ENCODE results near the gene APBA2. TPM values are rescaled to one million over a fixed set of nuclear protein-coding genes. Genes with fewer than 3 reads are reported as not detected.

The APBA2 gene
- total RNA-seq, 4 donors from 2014 or later: 5.4 to 15.3 (median 10.4) TPM

DNA sequence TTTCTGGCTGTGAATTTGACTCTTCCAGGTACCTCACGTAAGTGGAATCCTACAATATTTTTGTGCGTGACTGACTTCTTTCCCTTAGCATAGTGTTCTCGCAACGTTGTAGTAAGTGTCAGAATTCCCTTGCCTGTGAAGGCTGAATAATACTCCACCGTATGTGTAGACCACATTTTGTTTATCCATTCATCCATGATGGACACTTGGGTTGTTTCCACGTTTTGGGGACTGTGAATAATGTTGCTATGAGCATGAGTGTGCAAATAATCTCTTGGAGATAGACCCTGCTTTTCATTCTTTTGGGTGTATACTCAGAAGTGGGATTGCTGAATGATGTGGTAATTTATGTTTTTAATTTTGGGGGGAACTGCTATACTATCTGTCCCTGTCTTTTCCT lies 82.2 kb downstream of the APBA2 start:
- Histone ChIP-seq H3K4me1 (no peaks in the 10 kb centered on the region), H3K9me3 (no peaks in the 10 kb centered on the region), H3K27me3 (peaks cover 0 to 5% (median 0%) of the 10 kb centered on the region in 4 donors), H3K4me3 (no peak overlapping the region), H3K27ac (replicated peaks in 1 of 4) (no peak overlapping the region), H3K36me3 (no peaks in the 10 kb centered on the region)
- WGBS: 81% methylated on average over 6 of the region's 6 CpGs
- intact Hi-C loops (cut with DNase I): no loop called here
- DNase-seq (ENCODE audit: extremely low spot score): peak; percentile 21
- TF ChIP-seq, protein P1, sequence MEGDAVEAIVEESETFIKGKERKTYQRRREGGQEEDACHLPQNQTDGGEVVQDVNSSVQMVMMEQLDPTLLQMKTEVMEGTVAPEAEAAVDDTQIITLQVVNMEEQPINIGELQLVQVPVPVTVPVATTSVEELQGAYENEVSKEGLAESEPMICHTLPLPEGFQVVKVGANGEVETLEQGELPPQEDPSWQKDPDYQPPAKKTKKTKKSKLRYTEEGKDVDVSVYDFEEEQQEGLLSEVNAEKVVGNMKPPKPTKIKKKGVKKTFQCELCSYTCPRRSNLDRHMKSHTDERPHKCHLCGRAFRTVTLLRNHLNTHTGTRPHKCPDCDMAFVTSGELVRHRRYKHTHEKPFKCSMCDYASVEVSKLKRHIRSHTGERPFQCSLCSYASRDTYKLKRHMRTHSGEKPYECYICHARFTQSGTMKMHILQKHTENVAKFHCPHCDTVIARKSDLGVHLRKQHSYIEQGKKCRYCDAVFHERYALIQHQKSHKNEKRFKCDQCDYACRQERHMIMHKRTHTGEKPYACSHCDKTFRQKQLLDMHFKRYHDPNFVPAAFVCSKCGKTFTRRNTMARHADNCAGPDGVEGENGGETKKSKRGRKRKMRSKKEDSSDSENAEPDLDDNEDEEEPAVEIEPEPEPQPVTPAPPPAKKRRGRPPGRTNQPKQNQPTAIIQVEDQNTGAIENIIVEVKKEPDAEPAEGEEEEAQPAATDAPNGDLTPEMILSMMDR (IDR thresholded peaks at IDR 0.05): no peak
- TF ChIP-seq POLR2AphosphoS5 (IDR thresholded peaks at IDR 0.05) (no peak), EP300 (IDR thresholded peaks at IDR 0.05) (no peak), POLR2A (IDR thresholded peaks at IDR 0.05; ENCODE audit: low read depth) (no peak)

DNA sequence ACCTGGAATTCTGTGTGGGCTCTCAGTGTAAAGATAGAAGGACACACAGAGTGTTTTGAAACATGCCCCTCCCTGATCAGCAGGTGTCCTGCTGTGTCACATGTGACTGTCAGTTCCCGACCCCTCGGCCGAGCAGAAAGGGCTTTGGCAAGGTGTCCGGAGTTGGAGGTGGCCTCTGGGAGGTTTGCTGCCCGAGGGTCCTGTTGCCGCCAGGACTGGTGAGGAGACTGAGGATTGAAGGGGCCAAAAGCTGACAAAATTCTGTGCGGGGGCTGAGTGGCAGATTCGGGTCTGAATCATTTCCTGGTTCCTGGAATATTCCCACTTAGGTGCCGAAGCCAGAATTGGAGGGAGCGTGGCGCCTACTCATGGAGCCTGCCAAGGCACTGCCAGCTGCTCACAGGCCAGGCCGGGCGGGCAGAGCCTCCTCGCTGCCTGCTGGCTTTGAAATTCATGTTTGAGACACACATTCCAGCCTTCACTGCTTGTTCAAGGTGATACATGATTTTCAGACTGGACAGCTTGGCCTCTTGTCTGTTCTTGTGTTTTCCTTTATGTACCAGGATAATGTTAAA lies 83.8 kb downstream of the APBA2 start:
- Histone ChIP-seq H3K9me3 (no peaks in the 10 kb centered on the region), H3K4me3 (no peak overlapping the region), H3K27ac (replicated peaks in 1 of 4) (no peak overlapping the region), H3K4me1 (no peaks in the 10 kb centered on the region), H3K27me3 (peaks cover 0 to 5% (median 0%) of the 10 kb centered on the region in 4 donors), H3K36me3 (no peaks in the 10 kb centered on the region)
- 81% methylated on average over 12 of the region's 14 CpGs for WGBS
- no peak for TF ChIP-seq POLR2AphosphoS5 (IDR thresholded peaks at IDR 0.05)
- TF ChIP-seq, protein P1 (IDR thresholded peaks at IDR 0.05): no peak
- TF ChIP-seq EP300 (IDR thresholded peaks at IDR 0.05): no peak
- no peak for TF ChIP-seq POLR2A (IDR thresholded peaks at IDR 0.05; ENCODE audit: low read depth)
- DNase-seq (ENCODE audit: extremely low spot score): peak; percentile 80
- intact Hi-C loops (cut with DNase I): no loop called here

DNA sequence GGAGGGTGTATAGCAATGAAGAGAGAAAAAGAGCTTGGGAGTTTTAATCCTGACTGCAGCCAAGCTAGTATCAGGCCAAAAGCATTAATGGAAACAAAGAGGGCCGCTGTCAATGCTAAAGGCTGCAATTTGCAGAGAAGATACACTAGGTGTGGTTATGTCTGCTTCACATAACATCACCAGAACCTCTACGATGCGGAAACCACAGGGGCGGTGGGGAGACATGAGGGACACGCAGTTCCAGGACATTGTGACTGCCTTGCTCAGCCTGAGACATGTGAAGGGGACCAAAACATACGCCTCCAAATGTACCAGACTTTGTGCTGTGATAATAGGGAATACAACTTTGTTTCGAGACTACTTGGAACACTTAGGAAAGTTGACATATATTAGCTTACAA lies 88.4 kb downstream of the APBA2 start:
- Histone ChIP-seq H3K36me3 (no peaks in the 10 kb centered on the region), H3K27me3 (peaks cover 0 to 5% (median 0%) of the 10 kb centered on the region in 4 donors), H3K4me1 (peaks cover 0 to 6% (median 0%) of the 10 kb centered on the region in 4 donors), H3K27ac (replicated peaks in 1 of 4) (no peak overlapping the region), H3K9me3 (no peaks in the 10 kb centered on the region), H3K4me3 (no peak overlapping the region)
- TF ChIP-seq POLR2A (IDR thresholded peaks at IDR 0.05; ENCODE audit: low read depth) (no peak), EP300 (IDR thresholded peaks at IDR 0.05) (no peak), POLR2AphosphoS5 (IDR thresholded peaks at IDR 0.05) (no peak)
- TF ChIP-seq, protein P1 (IDR thresholded peaks at IDR 0.05): no peak
- DNase-seq (ENCODE audit: extremely low spot score): peak; percentile 88
- intact Hi-C loops (cut with DNase I): no loop called here
- 88% methylated on average over 7 of the region's 7 CpGs for WGBS

DNA sequence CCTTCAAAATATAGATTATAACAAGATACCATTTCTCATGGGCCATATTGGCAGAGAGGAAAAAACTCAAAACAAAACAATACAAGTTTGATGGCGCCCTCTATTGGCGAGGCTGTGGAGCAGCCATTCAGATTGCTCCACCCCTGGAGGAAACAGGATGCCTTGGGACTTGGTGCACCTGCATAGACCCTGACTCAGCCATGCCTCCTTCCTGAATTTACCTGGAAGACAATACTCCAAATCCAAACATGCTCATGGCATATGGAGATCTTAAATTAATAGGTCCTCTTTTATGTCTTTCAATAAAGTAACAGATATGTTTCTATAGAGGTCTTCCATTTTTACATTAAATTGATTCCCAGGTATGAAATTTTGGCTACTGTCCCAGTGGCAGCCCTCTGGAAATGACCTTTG lies 90.0 kb downstream of the APBA2 start:
- DNase-seq (ENCODE audit: extremely low spot score): peak; percentile 79
- 15% methylated on average over 2 of the region's 2 CpGs for WGBS
- Histone ChIP-seq H3K4me3 (no peak overlapping the region), H3K9me3 (no peaks in the 10 kb centered on the region), H3K27ac (replicated peaks in 1 of 4) (no peak overlapping the region), H3K4me1 (peaks cover 0 to 14% (median 0%) of the 10 kb centered on the region in 4 donors), H3K36me3 (no peaks in the 10 kb centered on the region), H3K27me3 (no peaks in the 10 kb centered on the region)
- intact Hi-C loops (cut with DNase I): no loop called here
- no peak for TF ChIP-seq EP300 (IDR thresholded peaks at IDR 0.05)
- TF ChIP-seq, protein P1 (IDR thresholded peaks at IDR 0.05): peak; percentile 24 to 52 (median 34)
